AG10803 (cell line): ENCODE measurements around the gene INTS7.
"Not testable (repeated sequence)": the region's sequence is repeated elsewhere in the genome, so short reads cannot be mapped to it uniquely, and the experiment has no call there.

ENCODE experiments used
- DNase-seq: peaks from one replicate; pipeline ENCODE4 v3.0.0; 2010; ENCODE audit warnings: low read depth
- H3K4me3 ChIP-seq: 2 replicates; pipeline ENCODE4 v1.5.1; 2011; ENCODE audit warnings: mild to moderate bottlenecking, low read length, control low read depth
- TF ChIP-seq, protein P1 (sequence below): conservative IDR thresholded peaks from 2 replicates; pipeline ENCODE4 v1.5.1; 2011; ENCODE audit warnings: mild to moderate bottlenecking, low read length, control low read depth, inconsistent platforms

INTS7 gene

GRCh38 chr1:211920602-211921226 is 114.6 kb downstream of the INTS7 start:
- no peak overlapping the region for H3K4me3 ChIP-seq
- DNase-seq: peak; percentile 25
- TF ChIP-seq, protein P1, sequence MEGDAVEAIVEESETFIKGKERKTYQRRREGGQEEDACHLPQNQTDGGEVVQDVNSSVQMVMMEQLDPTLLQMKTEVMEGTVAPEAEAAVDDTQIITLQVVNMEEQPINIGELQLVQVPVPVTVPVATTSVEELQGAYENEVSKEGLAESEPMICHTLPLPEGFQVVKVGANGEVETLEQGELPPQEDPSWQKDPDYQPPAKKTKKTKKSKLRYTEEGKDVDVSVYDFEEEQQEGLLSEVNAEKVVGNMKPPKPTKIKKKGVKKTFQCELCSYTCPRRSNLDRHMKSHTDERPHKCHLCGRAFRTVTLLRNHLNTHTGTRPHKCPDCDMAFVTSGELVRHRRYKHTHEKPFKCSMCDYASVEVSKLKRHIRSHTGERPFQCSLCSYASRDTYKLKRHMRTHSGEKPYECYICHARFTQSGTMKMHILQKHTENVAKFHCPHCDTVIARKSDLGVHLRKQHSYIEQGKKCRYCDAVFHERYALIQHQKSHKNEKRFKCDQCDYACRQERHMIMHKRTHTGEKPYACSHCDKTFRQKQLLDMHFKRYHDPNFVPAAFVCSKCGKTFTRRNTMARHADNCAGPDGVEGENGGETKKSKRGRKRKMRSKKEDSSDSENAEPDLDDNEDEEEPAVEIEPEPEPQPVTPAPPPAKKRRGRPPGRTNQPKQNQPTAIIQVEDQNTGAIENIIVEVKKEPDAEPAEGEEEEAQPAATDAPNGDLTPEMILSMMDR: no peak

DNA sequence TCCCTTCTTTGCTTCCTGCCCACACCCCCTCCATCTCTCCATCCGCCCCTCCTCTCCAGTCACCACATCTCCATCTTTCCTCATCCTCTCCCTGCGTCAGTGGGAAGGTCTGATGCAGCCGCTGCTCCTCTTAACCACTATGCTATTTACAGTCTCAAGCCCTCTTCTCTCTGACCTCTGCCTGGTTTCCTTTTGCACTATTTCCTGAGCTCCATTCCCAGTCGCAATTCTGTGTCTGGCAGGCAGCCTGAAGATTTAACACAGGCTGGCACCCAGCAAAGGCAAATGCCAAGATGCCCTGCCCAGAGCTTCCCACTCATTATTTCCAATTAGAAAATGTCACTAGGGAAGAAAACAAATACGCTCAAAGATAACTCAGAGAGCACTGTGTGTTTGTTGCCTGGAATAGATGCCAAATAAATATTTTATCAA is 115.2 kb downstream of the INTS7 start:
- H3K4me3 ChIP-seq: no peak overlapping the region
- TF ChIP-seq, protein P1: no peak
- peak; percentile 68 for DNase-seq

DNA sequence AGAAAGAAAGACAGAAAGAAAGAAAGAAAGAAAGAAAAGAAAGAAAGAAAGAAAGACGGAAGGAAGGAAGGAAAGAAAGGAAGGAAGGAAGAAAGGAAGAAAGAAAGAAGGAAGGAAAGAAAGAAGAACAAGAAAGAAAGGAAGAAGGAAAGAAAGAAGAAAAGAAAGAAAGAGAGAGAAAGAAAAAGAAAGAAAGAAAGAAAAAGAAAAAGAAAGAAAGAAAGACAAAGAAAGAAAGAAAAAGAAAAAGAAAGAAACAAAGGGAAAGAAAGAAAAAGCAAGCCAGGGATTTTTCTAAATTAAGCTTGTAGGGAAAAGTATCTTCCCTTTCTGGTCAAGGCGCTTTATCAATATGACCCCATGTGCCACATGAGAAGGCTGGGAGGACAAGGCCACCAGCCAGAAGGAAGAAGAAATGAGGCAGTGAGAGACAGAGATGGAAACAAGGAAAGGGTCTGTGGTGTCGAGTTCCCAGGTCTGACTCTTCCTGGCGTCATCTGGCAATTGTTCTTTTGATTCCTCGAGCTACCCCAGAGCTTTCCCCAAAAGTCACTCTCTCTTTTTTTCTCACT is 116.4 kb downstream of the INTS7 start:
- no peak overlapping the region for H3K4me3 ChIP-seq
- TF ChIP-seq, protein P1: no peak
- DNase-seq: no peak

GRCh38 chr1:211916458-211916857 is 118.9 kb downstream of the INTS7 start:
- not testable (repeated sequence) for DNase-seq, H3K4me3 ChIP-seq

- TF ChIP-seq, protein P1: no peak
- DNase-seq: no peak
- H3K4me3 ChIP-seq: no peak overlapping the region
These were observed 119.4 kb downstream of the INTS7 start for GRCh38 chr1:211915924-211916323.

DNA sequence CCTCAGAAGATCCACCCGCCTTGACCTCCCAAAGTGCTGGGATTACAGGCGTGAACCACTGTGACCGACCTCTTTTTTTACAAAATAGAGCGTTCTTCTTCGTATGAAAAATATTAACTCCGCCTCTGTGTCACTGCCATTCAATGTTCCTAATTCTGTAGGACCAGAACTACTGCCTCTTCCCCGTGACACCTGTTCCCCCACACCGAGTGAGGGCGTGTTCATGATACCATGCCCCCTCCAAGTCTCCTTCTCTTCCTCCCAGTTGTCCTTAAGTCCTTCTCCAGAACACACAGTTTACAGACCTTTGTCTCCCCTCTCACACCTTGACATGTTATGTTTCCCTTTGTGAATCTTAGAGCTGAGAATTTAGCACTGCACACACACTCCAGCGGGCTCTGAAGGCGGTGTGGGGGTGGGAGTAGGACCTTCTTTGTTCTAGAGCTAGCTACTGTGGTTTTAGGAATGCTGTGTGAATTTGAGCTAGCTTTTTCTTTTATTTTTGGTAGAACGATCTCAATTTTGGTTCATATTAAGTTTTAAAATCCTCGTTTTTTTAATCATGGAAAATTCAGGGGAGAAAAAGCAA is 122.4 kb downstream of the INTS7 start:
- H3K4me3 ChIP-seq: no peak overlapping the region
- TF ChIP-seq, protein P1: no peak
- no peak for DNase-seq

DNA sequence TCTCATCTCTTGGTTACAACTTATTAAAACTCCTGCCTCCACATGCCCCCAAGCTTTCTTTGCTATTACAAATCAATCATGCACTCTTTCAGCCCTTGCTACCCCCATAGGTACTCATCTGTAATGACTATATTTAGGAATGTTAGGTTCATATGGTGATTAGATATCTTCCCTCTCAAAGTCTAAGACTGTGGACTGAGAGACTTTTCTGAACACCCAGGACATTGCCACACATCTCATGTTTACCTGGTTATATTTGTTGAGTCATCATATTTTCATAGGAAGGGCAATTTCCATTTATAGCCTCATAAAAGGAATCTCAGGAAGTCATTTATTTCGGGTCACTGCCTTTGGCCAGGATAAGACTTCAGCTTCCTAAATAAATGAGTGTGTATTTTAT is 123.3 kb downstream of the INTS7 start:
- TF ChIP-seq, protein P1: no peak
- no peak for DNase-seq
- H3K4me3 ChIP-seq: no peak overlapping the region
